NCI-H82 (cell line): Measurements from ENCODE around the gene TRAPPC11.

Experiments
- DNase-seq: peaks from one replicate; lab custom pipeline; 2025; lab: John Stamatoyannopoulos, UW

The TRAPPC11 gene

DNA sequence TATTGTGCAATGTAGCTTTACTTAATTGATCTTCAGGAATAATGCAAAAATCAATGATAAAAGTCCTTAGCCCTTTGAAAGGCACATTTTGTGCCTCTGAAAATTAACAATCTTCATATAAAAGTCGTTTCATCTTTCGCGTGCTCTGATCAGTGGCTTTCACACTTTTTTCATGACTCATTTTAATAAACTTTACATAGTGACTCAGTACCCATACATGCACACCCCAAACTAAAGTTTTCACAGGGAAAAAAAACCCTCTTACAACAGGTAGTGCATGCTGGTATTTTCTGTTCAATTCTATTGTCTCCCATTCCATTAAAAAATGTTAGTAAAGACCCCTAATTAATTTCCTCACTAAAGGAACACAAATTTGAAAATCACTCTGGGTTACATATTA is 21.6 kb upstream of the TRAPPC11 start:
- no peak for DNase-seq

- DNase-seq = no peak
Observed at GRCh38 chr4:183638436-183638835, 20.7 kb upstream of the TRAPPC11 start.

DNA sequence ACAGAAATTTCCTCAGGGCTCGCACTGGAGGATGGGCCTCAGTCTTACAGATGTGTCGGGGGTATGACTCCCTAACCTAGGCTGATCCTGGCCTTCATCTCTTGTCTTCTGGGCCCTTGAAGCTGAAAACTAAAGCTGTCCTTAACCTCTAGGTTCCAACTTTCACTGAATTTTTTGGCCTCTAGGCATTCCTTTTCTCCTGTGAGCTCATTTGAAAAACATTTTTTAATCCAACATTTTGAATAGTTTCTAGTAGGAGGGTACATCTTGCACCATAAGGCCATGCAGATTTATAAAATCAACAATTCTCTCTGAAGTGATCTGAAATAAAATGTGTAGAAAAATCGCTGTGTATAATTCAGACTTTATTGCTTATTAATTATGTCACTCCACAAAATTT is 19.8 kb upstream of the TRAPPC11 start:
- no peak for DNase-seq

DNA sequence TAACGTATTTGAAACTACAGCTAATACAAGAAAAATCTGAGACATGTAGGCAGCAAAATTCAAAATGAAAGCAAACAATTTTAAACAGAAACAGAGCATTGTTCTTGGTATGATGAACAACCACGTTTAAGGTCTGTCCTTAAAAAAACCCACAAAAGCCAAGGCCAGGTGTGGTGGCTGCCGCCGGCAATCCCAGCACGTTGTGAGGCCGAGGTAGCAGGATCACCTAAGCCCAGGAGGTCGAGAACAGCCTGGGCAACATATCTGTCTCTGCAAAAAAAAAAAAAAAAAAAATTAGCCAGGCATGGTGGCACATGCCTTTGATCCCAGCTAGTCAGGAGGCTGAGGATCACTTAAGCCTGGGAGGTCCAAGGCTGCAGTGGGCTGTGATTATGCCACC is 13.8 kb upstream of the TRAPPC11 start:
- no peak for DNase-seq

DNA sequence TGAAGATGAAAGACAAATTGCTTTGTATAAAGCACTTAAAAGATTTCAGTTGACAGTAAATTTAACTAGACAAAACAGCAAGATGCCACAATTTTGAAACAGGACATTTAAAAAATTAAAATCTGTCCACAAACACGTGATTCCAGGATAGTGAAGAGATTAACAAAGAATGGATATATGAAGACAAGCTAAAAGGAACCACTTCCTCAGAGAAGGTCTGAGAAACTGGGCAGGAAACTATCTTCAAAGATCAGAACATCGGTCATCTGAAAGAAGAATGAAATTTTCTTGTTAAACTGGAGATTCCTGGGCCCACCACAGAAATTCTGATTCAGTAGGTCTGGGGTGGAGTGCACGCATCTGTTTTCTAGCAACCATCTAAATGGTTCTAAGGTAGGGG is 1.5 kb upstream of the TRAPPC11 start:
- no peak for DNase-seq

- peak; percentile 25 for DNase-seq
Observed at GRCh38 chr4:183658362-183659028, 598 bp upstream of the TRAPPC11 start.

GRCh38 chr4:183659872-183660242 is 764 bp downstream of the TRAPPC11 start:
- peak; percentile 10 for DNase-seq

GRCh38 chr4:183666088-183666487 is 7.0 kb downstream of the TRAPPC11 start:
- DNase-seq = no peak

GRCh38 chr4:183670251-183670650 is 11.2 kb downstream of the TRAPPC11 start:
- DNase-seq = no peak

DNA sequence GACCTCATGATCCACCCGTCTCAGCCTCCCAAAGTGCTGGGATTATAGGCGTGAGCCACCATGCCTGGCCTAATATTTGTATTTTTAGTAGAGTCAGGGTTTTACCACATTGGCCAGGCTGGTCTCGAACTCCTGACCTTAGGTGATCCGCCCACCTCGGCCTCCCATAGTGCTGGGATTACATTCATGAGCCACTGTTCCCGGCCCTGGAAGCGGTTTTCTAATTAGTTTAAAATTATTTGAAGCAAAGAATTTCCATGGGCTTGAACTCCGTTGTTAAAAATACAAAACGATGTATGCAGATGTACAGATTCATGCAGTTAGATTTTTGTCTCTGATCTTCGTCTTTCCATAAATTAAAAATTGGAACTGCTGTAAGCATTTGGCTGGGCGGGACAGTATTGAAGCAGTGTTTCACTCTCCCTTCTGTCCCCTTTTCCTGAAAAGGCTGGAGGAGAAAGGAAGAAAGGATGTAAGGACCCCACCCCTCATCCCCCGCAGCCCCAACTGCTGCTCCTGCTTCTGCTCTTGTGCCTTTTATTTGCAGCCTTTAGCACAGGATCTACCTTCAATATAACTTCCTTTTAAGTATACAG is 12.0 kb downstream of the TRAPPC11 start:
- no peak for DNase-seq

DNA sequence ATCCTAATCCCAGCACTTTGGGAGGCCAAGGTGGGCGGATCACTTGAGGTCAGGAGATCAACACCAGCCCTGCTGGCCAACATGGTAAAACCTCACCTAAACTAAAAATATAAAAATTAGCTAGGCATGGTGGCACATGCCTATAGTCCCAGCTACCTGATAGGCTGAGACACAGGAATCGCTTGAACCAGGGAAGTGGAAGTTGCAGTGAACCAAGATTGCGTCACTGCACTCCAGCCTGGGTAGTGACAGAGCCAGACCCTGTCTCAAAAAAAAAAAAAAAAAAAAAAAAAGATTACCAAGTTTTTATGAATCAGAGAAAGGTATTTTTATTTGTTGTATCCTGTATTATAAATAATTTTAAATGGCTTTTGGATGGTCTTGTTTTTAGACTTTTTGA is 15.1 kb downstream of the TRAPPC11 start:
- no peak for DNase-seq

- no peak for DNase-seq
Observed at GRCh38 chr4:183675625-183676024, 16.5 kb downstream of the TRAPPC11 start.

DNA sequence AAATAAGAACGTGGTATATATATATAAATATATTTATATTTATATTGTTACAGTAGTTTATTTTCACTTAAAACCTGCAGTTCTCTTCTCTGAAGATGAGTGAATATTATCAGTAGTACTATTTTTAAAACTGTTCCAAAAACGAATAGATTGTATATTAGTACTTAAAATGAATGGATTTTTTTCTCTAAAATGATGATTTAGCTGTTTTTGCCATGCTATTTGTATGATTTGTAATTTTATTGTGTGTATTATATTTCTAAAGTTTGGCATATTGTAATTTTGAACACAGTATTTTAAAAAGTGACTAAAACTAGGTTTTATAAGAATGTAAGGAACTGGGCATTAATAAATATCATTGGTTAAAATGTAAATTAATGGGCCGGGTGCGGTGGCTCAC is 22.0 kb downstream of the TRAPPC11 start:
- no peak for DNase-seq

DNA sequence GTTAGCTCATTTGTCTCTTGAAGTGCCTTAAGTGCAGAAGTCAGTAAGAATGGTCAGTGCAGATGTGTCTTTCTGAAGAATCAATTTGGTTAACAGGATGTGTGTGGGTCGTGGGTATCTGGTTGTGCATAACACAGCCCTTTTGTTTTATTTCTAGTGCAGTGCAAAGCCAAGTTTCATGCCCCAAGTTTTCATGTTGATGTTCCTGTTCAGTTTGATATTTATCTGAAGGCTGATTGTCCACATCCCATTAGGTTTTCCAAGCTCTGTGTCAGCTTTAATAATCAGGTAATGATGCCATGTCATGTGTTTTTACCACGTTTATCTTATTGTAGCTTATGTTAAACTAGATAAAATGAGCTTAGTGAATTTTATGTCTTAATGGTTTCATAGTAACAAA is 27.4 kb downstream of the TRAPPC11 start:
- DNase-seq = no peak

GRCh38 chr4:183688216-183688615 is 29.1 kb downstream of the TRAPPC11 start:
- DNase-seq = peak; percentile 0

- no peak for DNase-seq
Observed at GRCh38 chr4:183691006-183691405, 31.9 kb downstream of the TRAPPC11 start.

- DNase-seq = peak; percentile 7
Observed at GRCh38 chr4:183691897-183692296, 32.8 kb downstream of the TRAPPC11 start.

GRCh38 chr4:183698909-183699308 is 39.8 kb downstream of the TRAPPC11 start:
- DNase-seq = no peak

DNA sequence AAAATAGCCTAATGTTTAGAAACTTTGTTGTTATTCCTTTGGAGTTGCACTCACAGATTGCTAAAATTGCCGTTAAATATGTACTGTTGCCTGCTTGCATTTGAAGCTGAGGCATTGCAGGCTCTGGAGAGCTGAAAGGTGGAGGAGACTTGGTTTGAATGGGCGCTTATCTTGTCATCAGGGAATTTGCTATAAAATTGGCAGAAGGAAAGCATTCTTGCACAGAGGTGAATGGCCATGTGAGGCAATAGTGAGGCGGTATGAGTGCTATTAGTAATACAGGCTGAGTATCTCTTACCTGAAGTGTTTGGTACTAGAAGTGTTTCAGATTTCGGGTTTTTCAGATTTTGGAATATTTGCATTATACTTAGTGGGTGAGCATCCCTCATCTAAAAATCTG is 41.3 kb downstream of the TRAPPC11 start:
- DNase-seq = no peak

- no peak for DNase-seq
Observed at GRCh38 chr4:183702492-183702891, 43.4 kb downstream of the TRAPPC11 start.

DNA sequence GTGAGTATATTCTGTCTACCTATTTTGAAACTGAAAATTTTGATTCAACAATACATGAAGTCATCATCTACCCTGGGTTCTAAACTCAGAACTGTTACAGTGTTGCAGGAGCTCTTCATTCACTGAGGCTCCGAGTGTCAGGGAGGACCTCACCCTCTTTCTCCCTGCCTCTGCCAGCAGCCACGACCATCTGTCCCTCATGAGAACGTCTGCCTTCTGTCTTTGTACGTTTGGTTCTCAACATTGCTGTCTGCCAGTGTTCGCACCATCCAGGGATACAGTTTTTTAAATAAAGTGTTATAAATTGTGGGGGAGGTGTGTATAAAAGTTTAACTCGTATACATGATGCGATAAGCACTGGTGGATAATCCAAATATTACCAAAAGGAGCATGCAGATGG is 55.5 kb downstream of the TRAPPC11 start:
- no peak for DNase-seq

DNA sequence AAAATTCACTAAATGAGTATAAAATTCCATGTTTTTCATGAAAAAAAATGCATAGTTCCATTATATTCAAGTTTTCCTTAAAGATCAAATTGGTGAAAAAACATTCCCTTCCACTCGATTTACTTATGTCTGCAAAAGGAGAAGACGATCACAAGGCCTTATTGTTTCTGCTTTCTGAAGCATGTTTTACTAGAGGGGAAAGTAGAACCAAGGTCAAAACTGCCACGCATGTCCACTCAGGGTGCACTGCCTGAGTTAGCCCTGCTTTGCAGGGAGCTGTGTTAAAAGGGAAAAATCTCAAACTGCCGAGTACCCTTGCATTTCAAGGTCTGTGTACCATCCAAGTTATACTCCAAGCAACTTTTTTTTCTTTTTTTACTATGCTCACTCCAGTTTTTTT is 57.2 kb downstream of the TRAPPC11 start:
- DNase-seq = no peak

DNA sequence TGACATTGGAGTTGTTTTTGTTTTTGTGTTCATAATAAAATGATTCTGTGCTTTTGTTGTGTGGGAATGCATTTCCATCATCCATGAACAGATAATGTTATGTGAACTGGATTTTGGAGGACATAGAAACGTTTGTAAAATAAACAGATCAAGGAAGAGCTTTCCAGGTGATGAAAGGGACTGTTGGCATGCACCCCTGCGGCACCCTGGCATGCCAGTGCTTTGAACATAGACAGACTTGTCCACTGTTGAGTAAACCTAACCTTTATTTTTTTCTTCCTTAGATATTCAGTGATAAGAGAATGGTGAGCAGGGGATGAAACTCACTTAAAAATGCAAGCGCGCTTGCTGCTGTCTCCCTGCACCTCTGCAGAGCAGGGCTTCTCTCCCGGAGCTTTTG is 59.8 kb downstream of the TRAPPC11 start:
- no peak for DNase-seq
